GM12872 (cell line): ENCODE measurements around the gene RALGPS1.

ENCODE experiments used
- TF ChIP-seq, protein P1 (sequence below): IDR thresholded peaks from 3 replicates; pipeline ENCODE4 v1.5.1; 2011; ENCODE audit warnings: low read depth, mild to moderate bottlenecking, low read length, moderate library complexity; ENCODE audit not compliant: insufficient read depth

RALGPS1 gene

DNA sequence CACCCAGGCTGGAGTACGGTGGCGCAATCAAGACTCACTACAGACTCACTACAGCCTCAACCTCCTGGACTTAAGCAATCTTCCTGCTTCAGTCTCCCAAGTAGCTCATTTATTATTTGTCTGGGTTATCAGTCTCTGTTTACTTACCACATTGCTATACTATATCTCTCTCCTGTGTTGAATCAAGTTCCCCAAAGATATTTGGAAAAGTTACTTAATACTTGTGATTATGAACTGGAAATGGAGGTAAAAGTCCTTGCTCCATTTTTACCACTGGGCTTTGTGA is 152.2 kb downstream of the RALGPS1 start:
- TF ChIP-seq, protein P1, sequence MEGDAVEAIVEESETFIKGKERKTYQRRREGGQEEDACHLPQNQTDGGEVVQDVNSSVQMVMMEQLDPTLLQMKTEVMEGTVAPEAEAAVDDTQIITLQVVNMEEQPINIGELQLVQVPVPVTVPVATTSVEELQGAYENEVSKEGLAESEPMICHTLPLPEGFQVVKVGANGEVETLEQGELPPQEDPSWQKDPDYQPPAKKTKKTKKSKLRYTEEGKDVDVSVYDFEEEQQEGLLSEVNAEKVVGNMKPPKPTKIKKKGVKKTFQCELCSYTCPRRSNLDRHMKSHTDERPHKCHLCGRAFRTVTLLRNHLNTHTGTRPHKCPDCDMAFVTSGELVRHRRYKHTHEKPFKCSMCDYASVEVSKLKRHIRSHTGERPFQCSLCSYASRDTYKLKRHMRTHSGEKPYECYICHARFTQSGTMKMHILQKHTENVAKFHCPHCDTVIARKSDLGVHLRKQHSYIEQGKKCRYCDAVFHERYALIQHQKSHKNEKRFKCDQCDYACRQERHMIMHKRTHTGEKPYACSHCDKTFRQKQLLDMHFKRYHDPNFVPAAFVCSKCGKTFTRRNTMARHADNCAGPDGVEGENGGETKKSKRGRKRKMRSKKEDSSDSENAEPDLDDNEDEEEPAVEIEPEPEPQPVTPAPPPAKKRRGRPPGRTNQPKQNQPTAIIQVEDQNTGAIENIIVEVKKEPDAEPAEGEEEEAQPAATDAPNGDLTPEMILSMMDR, result no peak

DNA sequence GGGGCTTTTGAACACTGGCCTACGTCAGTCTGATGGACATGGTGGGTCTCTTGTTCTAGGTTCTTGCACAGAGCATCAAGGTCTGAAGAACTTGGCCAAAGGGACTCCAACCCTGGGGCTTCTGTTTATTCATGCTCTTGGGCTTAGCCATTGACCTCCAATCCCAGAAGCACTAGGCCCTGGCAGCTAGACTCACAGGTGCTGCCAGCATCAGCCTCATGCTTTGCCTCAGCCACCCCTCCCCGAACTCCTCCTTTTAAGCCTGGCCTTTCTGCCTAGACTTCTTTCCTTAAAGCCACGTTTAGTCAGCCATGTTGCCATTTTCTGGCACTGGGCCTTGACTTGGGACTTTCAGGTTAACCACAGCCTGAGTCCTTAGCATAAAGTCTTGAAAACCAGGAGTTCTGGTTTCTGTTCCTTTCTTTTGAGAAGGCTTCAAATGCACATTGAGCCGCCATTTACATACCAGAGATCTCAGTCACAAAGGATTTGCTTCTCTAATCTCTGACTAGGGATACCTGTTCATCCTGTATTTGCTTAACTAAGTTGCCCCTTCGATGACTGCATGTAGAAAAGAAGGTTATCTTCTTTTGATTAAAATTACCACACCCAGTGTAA is 153.1 kb downstream of the RALGPS1 start:
- TF ChIP-seq, protein P1, result no peak

DNA sequence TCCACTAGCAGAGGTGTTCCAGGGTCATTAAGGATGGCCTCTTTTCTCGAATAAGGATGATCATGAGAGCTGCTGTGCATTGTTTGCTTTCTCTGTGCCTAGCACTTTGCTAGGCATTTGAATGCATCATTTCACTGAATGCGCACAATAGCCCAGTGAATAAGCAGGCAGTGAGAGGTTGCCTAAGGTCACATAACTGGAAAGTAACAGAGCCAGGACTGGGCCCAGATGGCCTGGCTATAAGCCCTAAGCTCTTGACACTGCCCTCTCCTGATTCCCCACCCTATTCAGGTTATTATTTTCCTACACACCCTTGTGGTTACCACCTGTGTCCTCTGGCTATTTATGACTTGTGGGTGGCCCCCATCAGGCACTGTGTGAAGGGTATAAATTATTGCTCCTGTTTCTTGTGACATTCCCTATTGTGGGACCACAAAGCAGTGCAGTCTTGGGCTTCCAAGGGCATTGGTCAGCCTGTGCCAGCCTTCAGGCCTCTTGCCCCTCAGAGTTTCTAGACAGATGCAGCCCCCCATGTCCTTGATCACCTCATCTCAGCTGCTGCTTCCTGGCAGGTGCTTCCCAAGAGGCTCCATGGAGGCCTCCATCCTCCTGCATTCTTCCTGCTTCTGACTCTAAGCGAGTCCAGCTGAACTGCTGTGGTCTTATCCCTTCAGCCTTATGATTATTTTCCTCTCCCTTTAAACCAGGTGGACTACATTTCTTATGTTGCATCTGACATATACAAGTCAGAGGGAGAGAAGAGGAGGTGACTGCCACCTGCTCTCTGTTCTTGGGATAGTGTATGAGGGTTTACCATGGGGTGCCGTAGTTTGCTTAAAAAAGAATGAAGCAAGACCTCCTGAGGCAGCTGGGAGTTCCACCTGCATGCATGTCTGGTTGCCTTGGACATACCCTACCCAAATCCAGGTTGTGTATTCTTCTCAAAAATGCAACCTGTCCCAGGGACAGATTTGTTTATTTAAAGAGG is 160.3 kb downstream of the RALGPS1 start:
- TF ChIP-seq, protein P1, result no peak

DNA sequence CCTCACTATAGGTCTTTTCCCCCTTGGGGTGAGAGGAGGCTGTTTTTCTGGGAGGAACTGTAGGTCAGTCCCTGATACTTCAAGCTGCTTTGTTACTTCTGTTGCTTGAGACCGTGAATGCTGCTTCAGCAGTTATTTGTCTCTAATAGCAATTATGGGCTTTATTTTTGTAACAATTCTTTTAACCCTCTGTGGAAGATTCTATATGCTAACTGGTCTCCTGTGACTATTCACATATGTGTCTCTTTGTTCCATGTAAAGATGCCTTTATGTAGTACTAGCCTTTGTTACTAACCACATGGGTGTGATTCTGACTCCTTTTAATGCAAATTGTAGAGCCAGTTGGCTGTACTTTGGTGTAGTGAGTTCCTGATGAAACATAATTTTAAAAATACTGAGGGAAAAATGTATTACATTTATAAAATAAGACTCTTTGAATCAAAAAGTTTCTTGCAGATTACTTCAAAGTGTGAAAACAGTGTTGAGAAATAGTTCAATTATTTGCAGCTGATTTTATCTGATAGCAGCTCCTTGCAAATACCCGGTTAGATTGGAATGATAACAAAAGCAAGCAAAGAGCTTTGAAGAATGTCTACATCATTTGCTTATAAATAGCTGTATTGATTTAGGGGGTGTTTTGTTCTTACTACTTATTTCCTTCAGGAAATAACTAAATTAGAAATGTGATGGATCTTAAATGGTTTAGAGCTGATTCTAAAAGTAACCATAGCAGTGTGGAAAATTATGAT is 161.2 kb downstream of the RALGPS1 start:
- TF ChIP-seq, protein P1, result no peak

DNA sequence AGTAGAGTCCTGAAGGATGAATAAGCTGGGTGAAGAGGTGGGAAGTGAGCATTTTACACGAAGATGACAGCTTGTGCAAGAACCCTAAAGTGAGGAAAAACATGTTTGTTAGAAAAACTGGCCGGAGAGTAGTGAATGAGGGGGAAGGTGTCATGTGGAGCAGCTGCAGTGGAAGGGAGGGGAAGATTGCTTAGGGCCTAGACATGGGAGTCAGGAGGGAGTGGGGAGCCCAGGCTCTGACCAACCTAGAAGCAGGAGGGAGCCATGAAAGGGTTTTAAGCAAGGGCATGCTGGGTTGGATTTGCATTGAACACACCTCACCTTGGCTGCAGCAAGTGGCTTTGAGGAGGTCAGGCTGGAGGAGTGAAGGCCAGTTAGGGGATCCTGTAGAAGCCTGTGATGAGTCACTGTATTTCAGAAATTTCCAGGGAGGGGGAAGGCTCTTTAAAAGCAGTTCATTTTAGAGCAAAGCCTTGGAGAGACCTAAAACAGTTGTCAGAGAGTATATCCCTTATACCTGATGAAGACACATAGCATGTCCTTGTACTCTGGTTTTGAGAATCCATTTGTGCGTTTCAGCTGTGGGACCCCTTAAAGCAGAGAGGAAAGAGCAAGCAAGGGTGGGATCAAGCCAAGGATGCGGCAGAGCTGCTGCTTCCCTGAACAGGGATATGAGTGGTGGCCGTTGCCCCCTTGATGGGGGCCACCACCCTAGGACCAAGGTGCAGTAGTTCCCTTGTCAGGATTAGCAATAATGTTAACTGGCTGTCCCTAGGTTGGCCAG is 162.5 kb downstream of the RALGPS1 start:
- TF ChIP-seq, protein P1, result no peak

DNA sequence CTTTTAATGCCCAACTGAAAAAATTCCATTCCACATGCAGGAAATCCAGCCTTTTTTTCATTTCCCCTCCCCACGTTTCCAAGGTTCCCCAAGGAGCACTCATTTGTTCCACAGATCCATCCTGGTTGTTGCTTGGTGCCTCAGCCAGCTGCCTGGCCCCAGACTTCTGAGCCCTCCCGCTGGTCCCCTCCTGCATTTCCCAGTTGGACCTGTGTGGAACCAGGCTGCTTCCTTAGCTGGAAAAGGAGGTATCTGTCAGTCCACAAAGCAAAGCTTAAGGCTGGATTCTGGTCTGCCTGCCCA is 163.0 kb downstream of the RALGPS1 start:
- TF ChIP-seq, protein P1, result no peak

DNA sequence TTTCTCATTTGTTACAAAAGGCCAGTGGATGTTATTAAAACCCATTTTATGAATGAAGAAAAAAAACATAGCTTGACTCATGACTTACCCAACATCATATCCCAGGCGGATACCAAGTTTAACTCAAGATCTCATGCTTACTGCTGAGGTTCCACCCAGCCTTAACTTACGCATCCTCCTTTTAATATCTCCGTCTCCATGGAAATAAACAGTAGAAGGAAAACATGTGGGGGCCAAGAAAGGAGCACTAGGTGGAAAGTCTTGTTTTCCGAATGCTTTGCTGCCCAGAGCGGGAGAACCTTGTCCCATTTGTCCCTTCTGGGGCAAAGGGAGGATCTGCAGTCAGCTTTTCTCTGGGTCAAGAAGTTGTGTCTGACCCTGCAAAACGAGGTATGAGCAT is 163.8 kb downstream of the RALGPS1 start:
- TF ChIP-seq, protein P1, result no peak
